ENCODE data around the gene GLP1R.

- no peak for TF ChIP-seq CTCF (IDR thresholded peaks at IDR 0.05; ENCODE audit: borderline replicate concordance, extremely low read depth, low read length, poor library complexity, severe bottlenecking)
- TF ChIP-seq EZH2 (IDR thresholded peaks at IDR 0.05; ENCODE audit: borderline replicate concordance, low read depth, low read length, severe bottlenecking), result no peak
Measured at GRCh38 chr6:39018103-39018502, 30.5 kb upstream of the GLP1R start.

All from DND-41 (cell line).